HEK293 (cell line): ENCODE measurements around the gene MVP.

Experiments used
- CTCF ChIA-PET: fragments of 350-600 bp; formaldehyde crosslinking; extraction: SDS; loops from one replicate; lab custom pipeline; 2021; ENCODE audit warnings: antibody characterized with exemption; lab: Yijun Ruan, JAX
- POLR2A ChIA-PET: fragments of 300-600 bp; formaldehyde crosslinking; extraction: SDS; loops from one replicate; lab custom pipeline; 2020; ENCODE audit warnings: antibody characterized with exemption, inconsistent platforms; lab: Yijun Ruan, JAX
- H3K27ac ChIP-seq: fragments of 200-500 bp; sonication (Bioruptor generic); 2 replicates; pipeline ENCODE4 v1.5.1; 2014; ENCODE audit warnings: low read depth, low read length, control low read depth, inconsistent platforms; ENCODE audit errors: extremely low read depth
- H3K36me3 ChIP-seq, 2 experiments: fragments of 200-500 bp in 1 of 2; sonication (Bioruptor generic) in 1 of 2; 1 replicate in 1 of 2; 2 replicates in 1 of 2; pipeline ENCODE4 v1.5.1; 2014 to 2017; ENCODE audit warnings: inconsistent platforms in 2 of 2, low read length in 2 of 2; ENCODE audit not compliant: control insufficient read depth in 2 of 2, insufficient read depth in 1 of 2
- H3K4me1 ChIP-seq: fragments of 200-500 bp; sonication (Bioruptor generic); 2 replicates; pipeline ENCODE4 v1.5.1; 2014; ENCODE audit warnings: mild to moderate bottlenecking, low read length, inconsistent platforms; ENCODE audit not compliant: control insufficient read depth, insufficient read depth
- H3K4me3 ChIP-seq: 2 replicates; pipeline ENCODE4 v1.5.1; 2011; ENCODE audit warnings: low read depth, mild to moderate bottlenecking, control low read depth, low read length, moderate library complexity
- H3K9me3 ChIP-seq: fragments of 200-500 bp; sonication (Bioruptor generic); 2 replicates; pipeline ENCODE4 v1.5.1; 2014; ENCODE audit warnings: low read depth, low read length, inconsistent platforms; ENCODE audit not compliant: control insufficient read depth, insufficient read depth
- BCL11B ChIP-seq: fragments of 450-650 bp; formaldehyde crosslinking; IDR thresholded peaks from 2 replicates; pipeline ENCODE4 v1.5.1; 2016; ENCODE audit warnings: low read depth, missing biosample characterization, missing genetic modification characterization
- EGR2 ChIP-seq: fragments of 450-650 bp; formaldehyde crosslinking; IDR thresholded peaks from 2 replicates; pipeline ENCODE4 v1.5.1; 2016; ENCODE audit warnings: low read depth, missing biosample characterization, missing genetic modification characterization
- GLIS2 ChIP-seq: fragments of 450-650 bp; formaldehyde crosslinking; IDR thresholded peaks from 2 replicates; pipeline ENCODE4 v1.5.1; 2016; ENCODE audit warnings: missing biosample characterization, missing genetic modification characterization
- HOXD13 ChIP-seq: sonication (generic); formaldehyde crosslinking; IDR thresholded peaks from 2 replicates; pipeline ENCODE4 v1.8.0; 2022; ENCODE audit warnings: missing genetic modification reagents, borderline replicate concordance
- INSM2 ChIP-seq: fragments of 450-650 bp; formaldehyde crosslinking; IDR thresholded peaks from 2 replicates; pipeline ENCODE4 v1.5.1; 2016; ENCODE audit warnings: missing biosample characterization, missing genetic modification characterization
- OVOL3 ChIP-seq: fragments of 450-650 bp; formaldehyde crosslinking; IDR thresholded peaks from 2 replicates; pipeline ENCODE4 v1.5.1; 2016; ENCODE audit warnings: missing biosample characterization, missing genetic modification characterization
- PATZ1 ChIP-seq: fragments of 450-650 bp; formaldehyde crosslinking; IDR thresholded peaks from 2 replicates; pipeline ENCODE4 v1.5.1; 2016; ENCODE audit warnings: missing biosample characterization, missing genetic modification characterization
- SP2 ChIP-seq: fragments of 450-650 bp; formaldehyde crosslinking; IDR thresholded peaks from 2 replicates; pipeline ENCODE4 v1.5.1; 2016; ENCODE audit warnings: missing biosample characterization, missing genetic modification characterization
- ZBTB20 ChIP-seq: fragments of 450-650 bp; formaldehyde crosslinking; IDR thresholded peaks from 2 replicates; pipeline ENCODE4 v1.5.1; 2016; ENCODE audit warnings: missing biosample characterization, missing genetic modification characterization
- ZBTB44 ChIP-seq: fragments of 450-650 bp; IDR thresholded peaks from 2 replicates; pipeline ENCODE4 v1.5.1; 2018; ENCODE audit warnings: missing biosample characterization, mild to moderate bottlenecking, missing genetic modification characterization
- ZBTB6 ChIP-seq: fragments of 450-650 bp; formaldehyde crosslinking; IDR thresholded peaks from 2 replicates; pipeline ENCODE4 v1.5.1; 2017; ENCODE audit warnings: missing biosample characterization, missing genetic modification characterization
- ZBTB7A ChIP-seq: fragments of 450-650 bp; formaldehyde crosslinking; IDR thresholded peaks from 2 replicates; pipeline ENCODE4 v1.5.1; 2016; ENCODE audit warnings: low read depth, missing biosample characterization, missing genetic modification characterization
- ZEB2 ChIP-seq: fragments of 450-650 bp; formaldehyde crosslinking; IDR thresholded peaks from 2 replicates; pipeline ENCODE4 v1.5.1; 2016; ENCODE audit warnings: missing biosample characterization, missing genetic modification characterization
- ZFP41 ChIP-seq: fragments of 450-650 bp; formaldehyde crosslinking; IDR thresholded peaks from 2 replicates; pipeline ENCODE4 v1.5.1; 2016; ENCODE audit warnings: missing biosample characterization, missing genetic modification characterization, borderline replicate concordance
- ZFP69B ChIP-seq: fragments of 450-650 bp; formaldehyde crosslinking; IDR thresholded peaks from 2 replicates; pipeline ENCODE4 v1.5.1; 2016; ENCODE audit warnings: missing biosample characterization, missing genetic modification characterization
- ZNF10 ChIP-seq: fragments of 450-650 bp; formaldehyde crosslinking; IDR thresholded peaks from 2 replicates; pipeline ENCODE4 v1.5.1; 2017; ENCODE audit warnings: missing biosample characterization, missing genetic modification characterization
- ZNF2 ChIP-seq: fragments of 450-650 bp; formaldehyde crosslinking; IDR thresholded peaks from 2 replicates; pipeline ENCODE4 v1.5.1; 2016; ENCODE audit warnings: missing biosample characterization, missing genetic modification characterization
- ZNF266 ChIP-seq: fragments of 450-650 bp; formaldehyde crosslinking; IDR thresholded peaks from 2 replicates; pipeline ENCODE4 v1.5.1; 2016; ENCODE audit warnings: missing biosample characterization, missing genetic modification characterization, low read depth
- ZNF341 ChIP-seq: fragments of 450-650 bp; formaldehyde crosslinking; IDR thresholded peaks from 2 replicates; pipeline ENCODE4; 2016; ENCODE audit warnings: low read depth, missing biosample characterization, missing genetic modification characterization
- ZNF37A ChIP-seq: fragments of 450-650 bp; IDR thresholded peaks from 2 replicates; pipeline ENCODE4 v1.5.1; 2018; ENCODE audit warnings: missing biosample characterization, missing genetic modification characterization
- ZNF610 ChIP-seq: fragments of 450-650 bp; formaldehyde crosslinking; IDR thresholded peaks from 2 replicates; pipeline ENCODE4 v1.5.1; 2016; ENCODE audit warnings: missing biosample characterization, missing genetic modification characterization, borderline replicate concordance
- ZNF623 ChIP-seq: fragments of 450-650 bp; formaldehyde crosslinking; IDR thresholded peaks from 2 replicates; pipeline ENCODE4 v1.5.1; 2016; ENCODE audit warnings: missing biosample characterization, missing genetic modification characterization
- ZNF677 ChIP-seq: fragments of 450-650 bp; IDR thresholded peaks from 2 replicates; pipeline ENCODE4 v1.5.0; 2018; ENCODE audit warnings: missing biosample characterization, mild to moderate bottlenecking, missing genetic modification characterization, moderate library complexity
- ZNF707 ChIP-seq: fragments of 450-650 bp; formaldehyde crosslinking; IDR thresholded peaks from 2 replicates; pipeline ENCODE4 v1.5.1; 2016; ENCODE audit warnings: missing biosample characterization, missing genetic modification characterization
- ZNF777 ChIP-seq: fragments of 450-650 bp; formaldehyde crosslinking; IDR thresholded peaks from 2 replicates; pipeline ENCODE4 v1.5.1; 2017; ENCODE audit warnings: missing biosample characterization, missing genetic modification characterization, borderline replicate concordance
- ZSCAN18 ChIP-seq: fragments of 450-650 bp; formaldehyde crosslinking; IDR thresholded peaks from 2 replicates; pipeline ENCODE4 v1.5.1; 2016; ENCODE audit warnings: missing biosample characterization, missing genetic modification characterization
- ZSCAN5A ChIP-seq: fragments of 450-650 bp; formaldehyde crosslinking; IDR thresholded peaks from 2 replicates; pipeline ENCODE4 v1.5.1; 2016; ENCODE audit warnings: missing biosample characterization, missing genetic modification characterization

Gene MVP

GRCh38 chr16:29805232-29806098 is 14.8 kb upstream of the MVP start (continued):
- TF ChIP-seq ZBTB6 (tag by site-specific recombination) (peak; percentile 33; the same call in 1 of the 2 replicates), BCL11B (tag by site-specific recombination) (peak; percentile 36; the same call in 1 of the 2 replicates), ZFP69B (tag by site-specific recombination) (peak; percentile 86; the same call in 1 of the 2 replicates), SP2 (tag by site-specific recombination) (peak; percentile 92), ZNF777 (tag by site-specific recombination) (0 out of 2 replicates have a peak, but pooled peaks have one; percentile 2), ZNF623 (tag by site-specific recombination) (peak; percentile 7; the same call in 1 of the 2 replicates), INSM2 (peak; percentile 97), ZNF707 (tag by site-specific recombination) (no peak), ZNF2 (tag by site-specific recombination) (peak; percentile 92), ZBTB20 (tag by site-specific recombination) (peak; percentile 92), ZNF10 (tag by site-specific recombination) (peak; percentile 80), ZNF341 (tag by site-specific recombination) (peak; percentile 99), ZNF266 (no peak), ZSCAN5A (tag by site-specific recombination) (peak; percentile 95), ZNF677 (tag by site-specific recombination) (no peak), ZNF610 (tag by site-specific recombination) (peak; percentile 87), OVOL3 (tag by site-specific recombination) (peak; percentile 100), ZNF37A (no peak), GLIS2 (tag by site-specific recombination) (peak; percentile 99)

GRCh38 chr16:29806099-29806579 is 14.1 kb upstream of the MVP start, which contains the start of gene MAZ:
Gene MAZ (plus strand): TSS chr16:29806529. CDS start chr16:29806702, 173 bp downstream.
- Histone ChIP-seq H3K9me3 (no peaks in the 10 kb centered on the region), H3K4me3 (peak within 1 kb of the TSS; percentile 67), H3K36me3 (peaks cover under 1 to 66% of the 10 kb centered on the region in 2 experiments; a peak in 2 of 3 replicates), H3K27ac (peak within 1 kb of the TSS; percentile 100), H3K4me1 (peaks cover 17% of the 10 kb centered on the region)
- POLR2A ChIA-PET = interaction anchor here (0.6 to 4.0 kb wide), 17 partner anchors 9 to 1228 kb away, joined by 3 to 106 read pairs (median 4); partner anchors contain the start of genes ALDOA, HIRIP3, KCTD13 and KIF22
- CTCF ChIA-PET = interaction anchor here (1.0 to 3.0 kb wide), 3 partner anchors 10 to 1240 kb away, joined by 3 to 23 read pairs (median 5); partner anchors contain the start of gene PAGR1
- TF ChIP-seq HOXD13 (CRISPR knock-in tag) (no peak), ZSCAN18 (tag by site-specific recombination) (no peak), ZBTB44 (tag by site-specific recombination) (no peak), ZBTB7A (tag by site-specific recombination) (no peak), ZEB2 (tag by site-specific recombination) (no peak), ZFP41 (tag by site-specific recombination) (no peak), EGR2 (tag by site-specific recombination) (no peak), PATZ1 (tag by site-specific recombination) (no peak)
